Ovary (tissue), 3 donors: Measurements from ENCODE around the gene GNL3L.

ENCODE experiments used
- CTCF ChIP-seq, 3 donors: fragments of 450-650 bp in 2 of 3; fragments of 200-600 bp in 1 of 3; IDR thresholded peaks; one replicate each; pipeline versions ENCODE4 v1.5.1 to v1.8.0; 2016 to 2022; ENCODE audit warnings: antibody characterized with exemption in 3 of 3, mild to moderate bottlenecking in 1 of 3
- POLR2A ChIP-seq: fragments of 450-650 bp; IDR thresholded peaks from one replicate; pipeline ENCODE4 v1.6.1; 2017; ENCODE audit warnings: antibody characterized with exemption, mild to moderate bottlenecking, moderate library complexity
- donor health status: DM: no; HTN: no; CAD: no.

GRCh38 chrX:54494989-54495813 is 34.8 kb upstream of the GNL3L start:
- no peak for TF ChIP-seq CTCF (IDR thresholded peaks at IDR 0.05)
- no peak for TF ChIP-seq POLR2A
